ENCODE data around the gene HIP1.

HIP1 gene

DNA sequence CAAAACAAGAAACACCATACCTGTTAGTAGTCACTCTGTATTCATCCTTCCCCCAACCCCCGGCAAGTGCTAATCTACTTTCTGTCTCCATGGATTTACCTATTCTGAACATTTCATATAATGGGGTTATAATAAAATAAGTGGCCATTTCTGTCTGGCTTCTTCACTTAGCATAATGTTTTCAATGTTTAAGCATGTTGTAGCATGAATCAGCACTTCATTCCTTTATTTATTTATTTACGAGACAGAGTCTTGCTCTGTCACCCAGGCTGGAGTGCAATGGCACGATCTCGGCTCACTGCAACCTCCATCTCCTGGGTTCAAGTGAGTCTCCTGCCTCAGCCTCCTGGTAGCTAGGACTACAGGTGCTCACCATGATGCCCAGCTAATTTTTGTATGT lies 69.2 kb downstream of the HIP1 start:
- DNase-seq = no peak

GRCh38 chr7:75667938-75668337 lies 70.8 kb downstream of the HIP1 start:
- no peak for DNase-seq

DNA sequence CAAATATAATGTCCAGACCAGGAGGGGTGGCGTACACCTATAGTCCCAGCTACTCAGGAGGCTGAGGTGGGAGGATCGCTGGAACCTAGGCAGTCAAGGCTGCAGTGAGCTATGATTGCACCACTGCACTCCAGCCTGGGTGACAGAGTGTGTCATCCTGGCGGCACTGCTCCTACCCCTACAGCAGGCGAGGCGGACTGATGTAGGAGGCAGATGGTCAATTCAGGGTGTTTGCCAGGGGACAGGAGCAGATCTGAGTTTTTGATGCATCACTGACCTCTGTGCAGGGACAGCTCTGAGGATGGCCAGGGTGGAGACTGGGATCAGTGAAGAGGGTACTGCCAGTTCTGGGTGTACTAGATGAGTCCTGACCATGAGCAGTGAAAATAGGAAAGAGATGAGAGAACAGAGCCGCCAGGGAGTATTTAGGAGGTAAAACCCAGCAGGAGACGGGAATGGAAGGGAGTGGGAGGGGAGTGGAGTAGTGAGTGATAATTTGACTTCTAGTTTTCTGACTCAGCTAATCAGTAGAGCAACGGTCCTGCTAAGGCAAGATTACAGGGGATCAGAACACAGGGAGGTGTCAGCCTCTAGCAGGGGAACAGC lies 75.3 kb downstream of the HIP1 start:
- DNase-seq = no peak

DNA sequence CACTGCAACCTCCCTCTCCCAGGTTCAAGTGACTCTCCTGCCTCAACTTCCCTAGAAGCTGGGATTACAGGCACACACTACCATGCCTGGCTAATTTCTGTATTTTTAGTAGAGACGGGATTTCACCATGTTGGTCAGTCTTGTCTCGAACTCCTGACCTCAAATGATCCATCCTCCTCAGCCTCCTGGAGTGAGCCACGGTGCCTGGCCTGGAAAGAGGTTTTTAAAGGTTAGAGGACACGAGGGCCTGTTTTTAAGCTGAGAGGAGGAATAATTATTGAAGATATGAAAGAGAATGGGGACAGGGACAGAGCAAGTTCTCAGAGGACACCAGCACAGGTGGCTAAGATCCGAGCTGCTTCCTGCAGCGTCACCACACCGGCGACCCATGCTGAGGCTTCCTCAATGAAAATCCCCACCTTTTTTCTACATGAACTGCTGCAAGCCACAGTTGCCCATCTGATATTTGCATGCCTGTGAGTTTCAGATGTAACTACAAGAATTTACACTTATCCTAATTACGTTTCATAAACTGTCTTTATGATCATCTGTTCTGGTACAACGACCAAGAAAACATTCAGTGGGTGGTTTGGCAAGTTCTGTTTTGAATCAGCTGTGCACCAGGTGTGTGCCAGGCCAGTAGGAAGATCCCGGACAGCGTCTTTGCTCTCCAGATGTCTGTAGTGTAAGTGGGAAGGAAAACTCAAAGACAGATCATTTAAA lies 76.0 kb downstream of the HIP1 start:
- DNase-seq = no peak

DNA sequence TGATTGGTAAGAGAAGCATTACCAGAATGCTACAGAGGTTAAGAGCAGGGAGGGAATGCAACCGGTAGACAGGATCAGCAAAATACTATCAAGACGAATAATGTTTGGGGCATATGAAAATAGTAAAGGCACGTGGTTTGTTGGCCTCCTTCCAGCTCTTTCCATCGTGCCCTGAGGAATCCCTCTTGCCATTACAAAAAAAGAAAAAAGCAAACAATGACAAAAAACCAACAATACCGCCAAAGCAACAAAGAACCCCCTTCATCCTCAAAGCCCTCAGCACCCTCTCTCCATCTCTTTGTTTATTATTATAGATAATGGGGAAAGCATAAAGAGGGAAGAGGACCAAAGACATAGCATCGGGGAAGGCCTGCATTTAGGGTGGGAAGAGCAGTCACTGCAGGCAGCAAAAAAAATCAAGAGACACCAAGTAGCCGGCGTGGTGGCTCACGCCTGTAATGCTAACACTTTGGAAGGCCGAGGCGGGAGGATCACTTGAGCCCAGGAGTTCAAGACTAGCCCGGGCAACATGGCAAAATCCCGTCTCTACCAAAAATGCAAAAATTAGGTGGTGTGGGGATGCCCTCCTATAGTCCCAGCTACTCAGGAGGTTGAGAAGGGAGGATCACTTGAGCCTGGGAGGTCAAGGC lies 78.0 kb downstream of the HIP1 start:
- DNase-seq = no peak

- no peak for DNase-seq
Measured at GRCh38 chr7:75658802-75659201, 79.9 kb downstream of the HIP1 start.

DNA sequence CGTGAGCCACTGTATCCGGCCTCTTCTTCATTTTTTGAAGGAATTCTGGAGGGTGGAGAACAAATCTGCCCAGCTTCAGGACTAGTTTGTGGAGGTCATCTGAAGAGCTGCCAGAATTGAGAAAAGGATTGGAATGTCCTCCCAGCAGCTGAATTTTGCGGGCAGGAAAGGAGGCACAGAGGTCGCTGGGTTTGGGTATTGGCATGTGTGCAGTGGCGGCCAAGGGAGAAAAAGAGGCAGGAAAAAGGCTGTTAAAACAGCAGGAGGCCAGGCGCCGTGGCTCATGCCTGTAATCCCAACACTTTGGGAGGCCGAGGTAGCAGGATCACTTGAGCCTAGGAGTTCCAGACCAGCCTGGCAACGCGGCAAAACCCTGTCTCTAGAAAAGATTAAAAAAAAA lies 80.4 kb downstream of the HIP1 start:
- no peak for DNase-seq

- DNase-seq = no peak
Measured at GRCh38 chr7:75657866-75658265, 80.9 kb downstream of the HIP1 start.

- no peak for DNase-seq
Measured at GRCh38 chr7:75656740-75657139, 82.0 kb downstream of the HIP1 start.

- DNase-seq = no peak
Measured at GRCh38 chr7:75655536-75655935, 83.2 kb downstream of the HIP1 start.

DNA sequence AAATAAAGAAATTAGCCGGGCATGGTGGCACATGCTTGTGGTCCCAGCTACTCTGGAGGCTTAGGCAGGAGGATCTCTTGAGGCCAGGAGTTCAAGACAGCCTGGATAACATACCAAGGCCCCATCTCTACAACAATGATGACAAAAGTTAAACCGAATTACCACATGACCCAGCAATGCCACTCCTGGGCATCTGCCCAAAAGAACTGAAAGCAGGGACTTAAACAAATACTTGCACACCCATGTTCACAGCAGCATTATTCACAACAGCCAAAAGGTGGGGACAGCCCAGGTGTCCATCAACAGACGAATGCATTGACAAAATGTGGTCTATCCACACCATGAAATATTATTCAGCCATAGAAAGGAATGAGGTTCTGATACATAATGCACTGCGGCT lies 83.9 kb downstream of the HIP1 start:
- no peak for DNase-seq

- no peak for DNase-seq
Measured at GRCh38 chr7:75653651-75654050, 85.1 kb downstream of the HIP1 start.

- no peak for DNase-seq
Measured at GRCh38 chr7:75652788-75653187, 86.0 kb downstream of the HIP1 start.

GRCh38 chr7:75650681-75651080 lies 88.1 kb downstream of the HIP1 start:
- no peak for DNase-seq

GRCh38 chr7:75650062-75650461 lies 88.7 kb downstream of the HIP1 start:
- no peak for DNase-seq

GRCh38 chr7:75649462-75649861 lies 89.3 kb downstream of the HIP1 start:
- no peak for DNase-seq

- no peak for DNase-seq
Measured at GRCh38 chr7:75647709-75648438, 90.9 kb downstream of the HIP1 start.

- no peak for DNase-seq
Measured at GRCh38 chr7:75646571-75647102, 92.1 kb downstream of the HIP1 start.

DNA sequence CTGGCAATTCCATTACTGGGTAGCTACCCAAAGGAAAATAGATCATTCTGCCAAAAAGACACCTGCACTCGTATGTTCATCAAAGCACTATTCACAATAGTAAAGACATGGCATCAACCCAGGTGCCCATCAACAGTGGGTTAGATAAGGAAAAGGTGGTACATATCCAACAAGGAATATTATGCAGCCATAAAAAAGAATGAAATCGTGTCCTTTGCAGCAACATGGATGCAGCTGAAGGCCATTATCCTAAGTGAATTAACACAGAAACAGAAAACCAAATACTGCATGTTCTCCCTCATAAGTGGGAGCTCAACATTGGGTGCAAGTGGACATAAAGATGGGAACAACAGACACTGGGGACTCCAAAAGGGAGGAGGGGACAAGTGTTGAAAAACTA lies 93.2 kb downstream of the HIP1 start:
- no peak for DNase-seq

DNA sequence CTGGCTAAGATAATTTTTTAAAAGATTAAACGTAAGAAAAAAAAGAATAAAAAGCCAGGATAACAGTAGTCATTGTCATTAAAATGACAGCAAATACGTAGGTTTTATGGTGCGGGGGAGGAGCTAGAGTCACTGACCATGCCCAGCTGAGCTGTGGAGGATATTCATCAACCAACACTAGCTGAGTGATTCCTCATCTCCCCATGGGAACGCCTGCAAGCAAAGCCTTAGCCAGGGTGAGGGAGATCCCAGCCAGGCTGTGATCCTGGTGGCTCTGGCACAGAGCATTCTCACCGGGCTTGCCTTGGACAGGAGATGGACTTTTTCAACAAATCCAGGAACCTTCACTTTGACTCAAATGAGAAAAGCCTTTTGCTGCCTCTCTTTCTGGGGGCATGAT lies 94.2 kb downstream of the HIP1 start:
- DNase-seq = no peak

DNA sequence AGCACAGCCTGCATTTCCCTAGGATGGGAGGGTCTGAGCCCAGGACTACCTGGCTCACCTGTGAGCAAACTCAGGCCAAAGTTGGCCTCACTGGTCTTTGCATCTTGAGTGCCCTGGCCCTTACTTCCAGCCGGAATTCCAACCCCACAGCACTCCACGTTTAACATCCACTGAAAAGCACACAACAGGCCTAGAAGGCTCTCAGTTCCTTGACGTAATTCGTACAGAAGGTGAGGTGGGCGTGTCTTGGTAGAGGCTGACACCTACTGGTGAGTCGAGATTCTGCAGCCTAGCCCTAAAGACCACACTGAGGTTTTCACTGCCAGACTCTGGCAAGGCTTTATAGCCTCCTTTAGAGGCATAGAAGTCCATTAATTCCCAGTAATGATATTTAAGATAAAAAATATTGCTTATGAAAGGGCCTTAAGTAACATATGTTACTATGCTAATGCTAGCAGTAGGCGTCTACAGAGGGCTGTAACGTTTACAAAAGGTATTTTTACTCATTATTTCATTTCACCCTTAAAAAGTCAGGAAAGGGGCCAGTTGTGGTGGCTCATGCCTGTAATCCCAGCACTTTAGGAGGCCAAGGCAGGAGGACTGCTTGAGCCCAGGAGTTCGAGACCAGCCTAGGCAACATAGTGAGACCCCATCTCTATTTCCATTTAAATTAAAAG lies 95.8 kb downstream of the HIP1 start:
- DNase-seq = peak; percentile 33

DNA sequence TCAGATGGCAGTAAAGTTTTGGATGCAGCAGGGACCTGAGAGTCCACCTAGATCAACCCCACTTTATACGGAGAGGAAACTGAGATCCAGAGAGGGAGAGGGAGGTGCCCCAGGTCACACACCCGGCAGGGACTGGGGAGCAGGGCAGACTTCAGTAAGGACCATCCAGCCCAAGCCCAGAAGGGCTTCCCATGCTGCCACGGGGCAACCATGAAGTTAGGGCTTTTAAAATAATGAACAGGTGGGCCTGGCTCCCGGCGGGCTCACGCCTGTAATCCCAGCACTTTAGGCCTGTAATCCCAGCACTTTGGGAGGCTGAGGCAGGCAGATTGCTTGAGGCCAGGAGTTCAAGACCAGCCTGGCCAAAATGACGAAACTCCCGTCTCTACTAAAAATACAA lies 98.5 kb downstream of the HIP1 start:
- DNase-seq = no peak

GRCh38 chr7:75639886-75640190 lies 98.9 kb downstream of the HIP1 start:
- DNase-seq = no peak

Data from activated effector memory CD4-positive, alpha-beta T cell treated with Interleukin-2 at 50 U/mL for 16 hours (primary cell).